ENCODE measurements around the gene OR6Q1. TPM values are rescaled to one million over a fixed set of nuclear protein-coding genes. Genes with fewer than 3 reads are reported as not detected.

The OR6Q1 gene
- total and polyA plus RNA-seq, 2 experiments from 2014 or later: not detected

GRCh38 chr11:58047818-58048217 lies 17.1 kb downstream of the OR6Q1 start:
- Mint-ChIP-seq H3K27me3 (ENCODE audit: insufficient read depth, low read depth, poor library complexity) (no peaks in the 10 kb centered on the region), H3K9me3 (no peaks in the 10 kb centered on the region; the same call in 2 of the 3 replicates), H3K27ac (no peak overlapping the region), H3K4me3 (no peak overlapping the region), H3K4me1 (no peaks in the 10 kb centered on the region), H3K36me3 (ENCODE audit: low read depth) (no peaks in the 10 kb centered on the region; the same call in 2 of the 3 replicates)
- no peaks in the 10 kb centered on the region for H3K36me3 ChIP-seq (ENCODE audit: insufficient read depth)
- TF ChIP-seq STAT1 (IDR thresholded peaks at IDR 0.05; ENCODE audit: unreplicated experiment): no peak
- TF ChIP-seq REST (IDR thresholded peaks at IDR 0.05; ENCODE audit: unreplicated experiment): no peak
- TF ChIP-seq CTCF (conservative IDR thresholded peaks at IDR 0.05; ENCODE audit: low read depth in 2 of 2): no peak
- no peak for TF ChIP-seq ZNF462 (CRISPR knock-in tag; IDR thresholded peaks at IDR 0.05)
- TF ChIP-seq ETS1 (IDR thresholded peaks at IDR 0.05): no peak
- no peak for TF ChIP-seq NANOG (IDR thresholded peaks at IDR 0.05; ENCODE audit: borderline replicate concordance)
- TF ChIP-seq POLR2AphosphoS5 (IDR thresholded peaks at IDR 0.05; ENCODE audit: low read depth): no peak
- TF ChIP-seq EZH2 (IDR thresholded peaks at IDR 0.05; ENCODE audit: low read depth, unreplicated experiment): no peak
- TF ChIP-seq ZNF114 (CRISPR knock-in tag; IDR thresholded peaks at IDR 0.05): no peak
- no peak for TF ChIP-seq EZH2phosphoT487 (IDR thresholded peaks at IDR 0.05; ENCODE audit: unreplicated experiment)
- H2AFZ ChIP-seq: no peak overlapping the region
- no peak overlapping the region for H3K4me2 ChIP-seq
- no peaks in the 10 kb centered on the region for H4K20me1 ChIP-seq (replicated peaks; ENCODE audit: insufficient read depth)
- peaks cover 3% of the 10 kb centered on the region; the same call in 1 of the 2 replicates for H3K9me2 ChIP-seq (ENCODE audit: insufficient read depth)
- H3K27ac ChIP-seq (ENCODE audit: low read depth): no peak overlapping the region
- no peaks in the 10 kb centered on the region for H3K27me3 ChIP-seq (ENCODE audit: insufficient read depth)
- no peak overlapping the region for H3K4me3 ChIP-seq
- no peaks in the 10 kb centered on the region for H3F3A ChIP-seq (replicated peaks; ENCODE audit: low read depth)
- ATAC-seq: no peak
- no peak for DNase-seq (ENCODE audit: low spot score)
- no peaks in the 10 kb centered on the region for H3K4me1 ChIP-seq (ENCODE audit: insufficient read depth)
- no peaks in the 10 kb centered on the region for H3K79me2 ChIP-seq (replicated peaks; ENCODE audit: insufficient read depth)

Measured in GM23338 (cell line).